ENCODE measurements around the gene CEP250.

CEP250 gene

GRCh38 chr20:35560541-35560940 is 105.1 kb downstream of the CEP250 start:
- TF ChIP-seq CTCF (IDR thresholded peaks at IDR 0.05; ENCODE audit: low read depth, low read length, missing control alignments): no peak
- no peak for DNase-seq (ENCODE audit: extremely low read depth, low read depth)
- H3K4me3 ChIP-seq (replicated peaks; ENCODE audit: low read depth, low read length): no peak overlapping the region

GRCh38 chr20:35561268-35561667 is 105.9 kb downstream of the CEP250 start:
- TF ChIP-seq CTCF (IDR thresholded peaks at IDR 0.05; ENCODE audit: low read depth, low read length, missing control alignments): peak; percentile 41
- no peak overlapping the region for H3K4me3 ChIP-seq (replicated peaks; ENCODE audit: low read depth, low read length)
- peak; percentile 11 for DNase-seq (ENCODE audit: extremely low read depth, low read depth)

GRCh38 chr20:35561671-35562070 is 106.3 kb downstream of the CEP250 start:
- no peak for TF ChIP-seq CTCF (IDR thresholded peaks at IDR 0.05; ENCODE audit: low read depth, low read length, missing control alignments)
- no peak for DNase-seq (ENCODE audit: extremely low read depth, low read depth)
- no peak overlapping the region for H3K4me3 ChIP-seq (replicated peaks; ENCODE audit: low read depth, low read length)

GRCh38 chr20:35562541-35563110 is 107.2 kb downstream of the CEP250 start:
- no peak for DNase-seq (ENCODE audit: extremely low read depth, low read depth)
- no peak overlapping the region for H3K4me3 ChIP-seq (replicated peaks; ENCODE audit: low read depth, low read length)
- no peak for TF ChIP-seq CTCF (IDR thresholded peaks at IDR 0.05; ENCODE audit: low read depth, low read length, missing control alignments)

- no peak for TF ChIP-seq CTCF (IDR thresholded peaks at IDR 0.05; ENCODE audit: low read depth, low read length, missing control alignments)
- no peak overlapping the region for H3K4me3 ChIP-seq (replicated peaks; ENCODE audit: low read depth, low read length)
- DNase-seq (ENCODE audit: extremely low read depth, low read depth): no peak
Measured at GRCh38 chr20:35563834-35564233, 108.4 kb downstream of the CEP250 start.

- TF ChIP-seq CTCF (IDR thresholded peaks at IDR 0.05; ENCODE audit: low read depth, low read length, missing control alignments): no peak
- H3K4me3 ChIP-seq (replicated peaks; ENCODE audit: low read depth, low read length): no peak overlapping the region
- DNase-seq (ENCODE audit: extremely low read depth, low read depth): no peak
Measured at GRCh38 chr20:35564905-35565304, 109.5 kb downstream of the CEP250 start.

GRCh38 chr20:35568645-35569044 is 113.2 kb downstream of the CEP250 start:
- no peak for DNase-seq (ENCODE audit: extremely low read depth, low read depth)
- TF ChIP-seq CTCF (IDR thresholded peaks at IDR 0.05; ENCODE audit: low read depth, low read length, missing control alignments): peak; percentile 27
- H3K4me3 ChIP-seq (replicated peaks; ENCODE audit: low read depth, low read length): no peak overlapping the region

Data from HFF-Myc (cell line).